Large intestine (tissue), 3 donors: ENCODE data around the gene PITX3. TPM values are rescaled to one million over a fixed set of nuclear protein-coding genes. Genes with fewer than 3 reads are reported as not detected.

Experiments used
- DNase-seq, 2 donors: peaks; one replicate each; pipeline versions ENCODE4 v3.0.0 to v3.0.0-alpha.2; 2013
- H3K27ac ChIP-seq: one replicate; pipeline ENCODE4 v1.5.1; 2013; ENCODE audit warnings: low read length
- H3K27me3 ChIP-seq: 2 replicates; pipeline ENCODE4 v1.6.1; 2013; ENCODE audit warnings: low read length; ENCODE audit not compliant: control insufficient read depth, insufficient read depth
- H3K36me3 ChIP-seq: 2 replicates; pipeline ENCODE4 v1.6.1; 2013; ENCODE audit warnings: low read length; ENCODE audit not compliant: control insufficient read depth, insufficient read depth
- H3K4me1 ChIP-seq: one replicate; pipeline ENCODE4 v1.6.1; 2013; ENCODE audit warnings: low read length; ENCODE audit not compliant: control insufficient read depth, insufficient read depth
- H3K4me3 ChIP-seq: one replicate; pipeline ENCODE4 v1.5.1; 2013; ENCODE audit warnings: low read length
- H3K9me3 ChIP-seq: one replicate; pipeline ENCODE4 v1.6.1; 2013; ENCODE audit warnings: mild to moderate bottlenecking, low read depth, low read length, moderate library complexity; ENCODE audit not compliant: control insufficient read depth
- WGBS: methylation state at CpG from one replicate; pipeline ENCODE4 v1.1.5; 2013; ENCODE audit warnings: low lambda C conversion rate; ENCODE audit not compliant: insufficient coverage; 5-methylcytosine and 5-hydroxymethylcytosine counted together
- polyA plus RNA-seq: library from polyadenylated mRNA; unstranded; fragments of 120-200 nt; gene quantifications from one replicate; pipeline ENCODE4 v1.2.1, GENCODE V29; 2013

Gene PITX3
- polyA plus RNA-seq, 1 donor, result not detected

DNA sequence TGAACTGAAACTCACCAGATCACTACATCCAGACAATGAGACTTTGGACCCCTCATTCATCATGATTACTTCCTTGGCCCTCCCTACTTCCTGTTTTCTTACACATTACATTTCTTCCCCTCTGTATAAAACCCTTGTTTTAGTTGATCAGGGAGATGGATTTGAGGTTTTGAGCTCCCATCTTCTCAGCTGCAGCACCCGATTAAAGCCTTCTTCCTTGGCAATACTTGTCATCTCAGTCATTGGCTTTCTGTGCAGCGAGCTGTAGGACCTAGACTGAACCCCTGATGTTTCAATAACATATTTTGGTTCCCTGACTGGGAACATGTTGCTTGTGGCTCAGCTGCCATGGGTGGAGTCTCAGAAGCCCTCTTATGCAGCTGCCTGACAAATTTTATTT, 56.0 kb downstream of the PITX3 start:
- Histone ChIP-seq H3K4me1 (peaks cover 12% of the 10 kb centered on the region), H3K36me3 (no peaks in the 10 kb centered on the region), H3K4me3 (no peak overlapping the region), H3K9me3 (no peaks in the 10 kb centered on the region), H3K27me3 (no peaks in the 10 kb centered on the region), H3K27ac (no peak overlapping the region)
- WGBS, result no CpG with 5 or more reads among the region's 2 CpGs
- no peak for DNase-seq

DNA sequence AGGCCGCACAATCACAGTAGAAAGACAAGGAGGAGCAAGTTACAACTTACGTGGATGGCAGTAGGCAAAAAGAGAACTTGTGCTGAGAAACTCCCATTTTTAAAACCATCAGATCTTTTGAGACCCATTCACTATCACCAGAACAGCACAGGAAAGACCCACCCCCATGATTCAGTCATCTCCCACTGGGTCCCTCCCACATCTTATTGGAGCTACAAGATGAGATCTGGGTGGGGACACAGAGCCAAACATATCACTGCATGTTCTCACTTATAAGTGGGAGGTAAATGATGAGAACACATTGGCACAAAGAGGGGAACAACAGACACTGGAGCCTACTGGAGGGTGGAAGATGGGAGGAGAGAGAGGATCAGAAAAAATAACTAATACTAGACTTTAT, 56.7 kb downstream of the PITX3 start:
- H3K4me3 ChIP-seq, result no peak overlapping the region
- no peaks in the 10 kb centered on the region for H3K9me3 ChIP-seq
- H3K36me3 ChIP-seq, result no peaks in the 10 kb centered on the region
- H3K4me1 ChIP-seq, result peaks cover 12% of the 10 kb centered on the region
- no peak overlapping the region for H3K27ac ChIP-seq
- no peak for DNase-seq
- WGBS, result no CpG with 5 or more reads among the region's 2 CpGs
- H3K27me3 ChIP-seq, result no peaks in the 10 kb centered on the region

Other genes starting within 250 kb of the PITX3 start
- 19.3 TPM for gene ARMH3, start 185.3 kb downstream of the PITX3 start, polyA plus RNA-seq
- 17.9 TPM for gene HPS6, start 176.2 kb downstream of the PITX3 start, polyA plus RNA-seq
- gene LDB1, start 121.1 kb downstream of the PITX3 start, polyA plus RNA-seq, result 62.4 TPM
- gene PPRC1, start 108.5 kb downstream of the PITX3 start, polyA plus RNA-seq, result 33.9 TPM
- 68.3 TPM for gene NOLC1, start 89.1 kb downstream of the PITX3 start, polyA plus RNA-seq
- 0.12 TPM for gene ELOVL3, start 15.2 kb downstream of the PITX3 start, polyA plus RNA-seq
- gene GBF1, start 4.0 kb upstream of the PITX3 start, polyA plus RNA-seq, result 44.0 TPM
- 22.7 TPM for gene NFKB2, start 154.2 kb upstream of the PITX3 start, polyA plus RNA-seq
- gene PSD, start 177.3 kb upstream of the PITX3 start, polyA plus RNA-seq, result 62.0 TPM
- gene FBXL15, start 179.3 kb upstream of the PITX3 start, polyA plus RNA-seq, result 22.8 TPM
- 38.7 TPM for gene CUEDC2, start 191.1 kb upstream of the PITX3 start, polyA plus RNA-seq
- gene C10orf95, start 210.0 kb upstream of the PITX3 start, polyA plus RNA-seq, result 4.2 TPM